ENCODE measurements around the gene CDH10.

DNA sequence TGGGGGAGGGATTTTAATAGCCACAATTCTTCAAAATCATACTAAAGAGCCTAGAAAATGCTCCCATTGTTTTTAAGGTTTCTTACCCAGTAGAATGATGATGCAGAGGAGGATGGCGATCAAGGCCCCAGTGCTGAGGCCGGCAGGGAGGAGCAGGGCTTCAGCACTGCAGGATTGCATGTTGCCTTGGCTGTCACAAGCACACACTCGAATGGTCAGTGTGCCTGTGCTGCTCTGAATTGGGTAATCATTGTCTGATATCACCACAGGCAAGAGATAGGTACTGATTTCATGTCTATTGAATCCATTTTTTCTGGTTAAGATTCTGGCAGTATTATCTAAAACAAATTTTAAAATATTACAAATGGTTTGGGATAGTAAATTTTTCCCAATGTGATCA is 153.3 kb downstream of the CDH10 start:
- TF ChIP-seq, protein P1, sequence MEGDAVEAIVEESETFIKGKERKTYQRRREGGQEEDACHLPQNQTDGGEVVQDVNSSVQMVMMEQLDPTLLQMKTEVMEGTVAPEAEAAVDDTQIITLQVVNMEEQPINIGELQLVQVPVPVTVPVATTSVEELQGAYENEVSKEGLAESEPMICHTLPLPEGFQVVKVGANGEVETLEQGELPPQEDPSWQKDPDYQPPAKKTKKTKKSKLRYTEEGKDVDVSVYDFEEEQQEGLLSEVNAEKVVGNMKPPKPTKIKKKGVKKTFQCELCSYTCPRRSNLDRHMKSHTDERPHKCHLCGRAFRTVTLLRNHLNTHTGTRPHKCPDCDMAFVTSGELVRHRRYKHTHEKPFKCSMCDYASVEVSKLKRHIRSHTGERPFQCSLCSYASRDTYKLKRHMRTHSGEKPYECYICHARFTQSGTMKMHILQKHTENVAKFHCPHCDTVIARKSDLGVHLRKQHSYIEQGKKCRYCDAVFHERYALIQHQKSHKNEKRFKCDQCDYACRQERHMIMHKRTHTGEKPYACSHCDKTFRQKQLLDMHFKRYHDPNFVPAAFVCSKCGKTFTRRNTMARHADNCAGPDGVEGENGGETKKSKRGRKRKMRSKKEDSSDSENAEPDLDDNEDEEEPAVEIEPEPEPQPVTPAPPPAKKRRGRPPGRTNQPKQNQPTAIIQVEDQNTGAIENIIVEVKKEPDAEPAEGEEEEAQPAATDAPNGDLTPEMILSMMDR (IDR thresholded peaks at IDR 0.05): no peak
- no peak for TF ChIP-seq EP300 (IDR thresholded peaks at IDR 0.05)
- no peak for TF ChIP-seq POLR2A (IDR thresholded peaks at IDR 0.05)

All from tibial nerve (tissue), 4 donors.